Smooth muscle cell (in vitro differentiated cells): ENCODE results near the gene MTCL1. TPM values are rescaled to one million over a fixed set of nuclear protein-coding genes. Genes with fewer than 3 reads are reported as not detected.

Source experiments
- DNase-seq: peaks from one replicate; lab custom pipeline; 2025; ENCODE audit not compliant: unreplicated experiment; lab: John Stamatoyannopoulos, UW
- H2AFZ ChIP-seq: fragments of 200-600 bp; sonication (generic); 2 replicates; pipeline ENCODE4 v1.6.0; 2016; ENCODE audit warnings: antibody characterized with exemption, low read depth, mild to moderate bottlenecking
- H3F3A ChIP-seq: fragments of 200-600 bp; sonication (generic); 2 replicates; pipeline ENCODE4 v1.6.0; 2017; ENCODE audit warnings: antibody characterized with exemption, low read depth
- H3K27ac ChIP-seq: fragments of 200-600 bp; sonication (generic); 2 replicates; pipeline ENCODE4 v1.5.1; 2016; ENCODE audit warnings: low read depth, mild to moderate bottlenecking
- H3K27me3 ChIP-seq: fragments of 200-600 bp; sonication (generic); 2 replicates; pipeline ENCODE4 v1.6.1; 2016; ENCODE audit warnings: low read depth, mild to moderate bottlenecking
- H3K36me3 ChIP-seq: fragments of 200-600 bp; sonication (generic); 2 replicates; pipeline ENCODE4 v1.5.1; 2016; ENCODE audit warnings: low read depth
- H3K4me1 ChIP-seq: fragments of 200-600 bp; sonication (generic); 2 replicates; pipeline ENCODE4 v1.5.1; 2016; ENCODE audit warnings: low read depth
- H3K4me2 ChIP-seq: fragments of 200-600 bp; sonication (generic); 2 replicates; pipeline ENCODE4 v1.6.0; 2016; ENCODE audit warnings: mild to moderate bottlenecking
- H3K4me3 ChIP-seq: fragments of 200-600 bp; sonication (generic); 2 replicates; pipeline ENCODE4 v1.5.1; 2016; ENCODE audit warnings: mild to moderate bottlenecking
- H3K79me2 ChIP-seq: fragments of 200-600 bp; sonication (generic); 2 replicates; pipeline ENCODE4 v1.6.0; 2016; ENCODE audit warnings: low read depth, mild to moderate bottlenecking
- H3K9ac ChIP-seq: fragments of 200-600 bp; sonication (generic); 2 replicates; pipeline ENCODE4 v1.6.0; 2016; ENCODE audit warnings: low read depth
- H3K9me3 ChIP-seq: fragments of 200-600 bp; sonication (generic); replicated peaks from 2 replicates; pipeline ENCODE4 v1.5.1; 2016; ENCODE audit warnings: low read depth
- H4K20me1 ChIP-seq: fragments of 200-600 bp; sonication (generic); 2 replicates; pipeline ENCODE4 v1.6.0; 2016; ENCODE audit warnings: low read depth
- WGBS: methylation state at CpG from one replicate; pipeline ENCODE4 v1.1.7; 2016; ENCODE audit warnings: low lambda C conversion rate; 5-methylcytosine and 5-hydroxymethylcytosine counted together
- polyA plus RNA-seq: library from polyadenylated mRNA; unstranded; fragments of >200 nt; fragmentation: Nextera tagmentation; extraction: Ambion mirVana; gene quantifications from 2 replicates; pipeline ENCODE4 v1.2.1, GENCODE V29; 2016
- total RNA-seq: library from RNA; depleted of rRNA; stranded (reverse); fragments of >200 nt; gene quantifications from 2 replicates; pipeline ENCODE4 v1.2.3, GENCODE V29; 2014
- TF ChIP-seq, protein P1 (sequence below): fragments of 200-600 bp; sonication (generic); IDR thresholded peaks from 2 replicates; pipeline ENCODE4 v1.5.1; 2017; ENCODE audit warnings: borderline replicate concordance, mild to moderate bottlenecking, antibody characterized with exemption; ENCODE audit not compliant: insufficient read depth, poor library complexity, severe bottlenecking

The MTCL1 gene
- total and polyA plus RNA-seq, 2 experiments from 2014 or later, result 5.5 to 15.2 TPM

DNA sequence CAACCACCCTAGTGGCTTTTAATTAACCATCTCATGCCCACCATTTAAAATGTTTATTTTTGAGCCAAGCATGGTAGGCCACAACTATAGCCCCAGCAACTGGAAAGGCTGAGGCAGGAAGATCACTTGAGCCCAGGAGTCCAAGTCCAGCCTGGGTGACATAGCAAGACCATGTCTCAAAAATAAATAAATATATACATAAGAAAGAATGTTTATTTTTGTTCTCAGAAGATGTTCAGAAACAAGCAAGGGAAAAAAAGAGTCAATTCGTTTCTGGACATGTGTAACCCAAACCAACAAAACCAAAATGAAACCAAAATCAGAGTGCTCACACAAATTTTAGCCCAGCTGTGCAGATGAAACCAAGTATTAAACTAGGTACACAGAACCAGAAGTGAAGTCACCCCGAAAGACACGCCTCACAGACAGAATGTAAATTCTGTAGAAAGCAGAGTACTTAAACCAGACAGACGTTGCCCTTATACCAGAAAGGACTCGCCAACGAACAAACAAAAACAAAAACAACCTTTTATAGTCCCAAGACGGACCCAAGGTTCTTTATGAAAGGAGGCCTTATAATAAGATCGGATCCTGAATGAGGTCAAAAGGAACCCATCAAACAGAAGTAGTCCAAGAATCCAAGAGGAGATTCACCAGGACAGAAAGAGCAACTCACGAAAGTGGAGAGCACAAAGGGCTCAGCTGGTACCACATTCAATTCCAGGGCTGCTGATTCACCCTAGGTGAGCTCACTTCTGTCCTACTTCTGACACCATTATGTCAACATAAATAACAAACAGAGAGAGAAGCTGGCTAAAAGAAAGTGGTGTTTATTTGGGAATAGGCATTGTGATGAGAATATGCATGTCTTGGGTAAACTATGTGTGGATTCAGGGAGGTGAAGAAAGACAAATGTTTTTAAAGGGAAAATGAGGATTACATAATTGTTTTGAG is 31.8 kb upstream of the MTCL1 start:
- H3K79me2 ChIP-seq, result no peaks in the 10 kb centered on the region
- H3K36me3 ChIP-seq, result no peaks in the 10 kb centered on the region
- H3F3A ChIP-seq, result no peaks in the 10 kb centered on the region
- TF ChIP-seq, protein P1, sequence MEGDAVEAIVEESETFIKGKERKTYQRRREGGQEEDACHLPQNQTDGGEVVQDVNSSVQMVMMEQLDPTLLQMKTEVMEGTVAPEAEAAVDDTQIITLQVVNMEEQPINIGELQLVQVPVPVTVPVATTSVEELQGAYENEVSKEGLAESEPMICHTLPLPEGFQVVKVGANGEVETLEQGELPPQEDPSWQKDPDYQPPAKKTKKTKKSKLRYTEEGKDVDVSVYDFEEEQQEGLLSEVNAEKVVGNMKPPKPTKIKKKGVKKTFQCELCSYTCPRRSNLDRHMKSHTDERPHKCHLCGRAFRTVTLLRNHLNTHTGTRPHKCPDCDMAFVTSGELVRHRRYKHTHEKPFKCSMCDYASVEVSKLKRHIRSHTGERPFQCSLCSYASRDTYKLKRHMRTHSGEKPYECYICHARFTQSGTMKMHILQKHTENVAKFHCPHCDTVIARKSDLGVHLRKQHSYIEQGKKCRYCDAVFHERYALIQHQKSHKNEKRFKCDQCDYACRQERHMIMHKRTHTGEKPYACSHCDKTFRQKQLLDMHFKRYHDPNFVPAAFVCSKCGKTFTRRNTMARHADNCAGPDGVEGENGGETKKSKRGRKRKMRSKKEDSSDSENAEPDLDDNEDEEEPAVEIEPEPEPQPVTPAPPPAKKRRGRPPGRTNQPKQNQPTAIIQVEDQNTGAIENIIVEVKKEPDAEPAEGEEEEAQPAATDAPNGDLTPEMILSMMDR, result no peak
- no peaks in the 10 kb centered on the region for H3K4me1 ChIP-seq
- H3K4me3 ChIP-seq, result no peak overlapping the region
- H3K4me2 ChIP-seq, result no peak overlapping the region
- 93% methylated on average over 9 of the region's 9 CpGs for WGBS
- DNase-seq, result no peak
- no peaks in the 10 kb centered on the region for H3K27me3 ChIP-seq
- H4K20me1 ChIP-seq, result no peaks in the 10 kb centered on the region
- no peaks in the 10 kb centered on the region for H3K9me3 ChIP-seq
- no peak overlapping the region for H2AFZ ChIP-seq
- H3K27ac ChIP-seq, result no peak overlapping the region
- no peak overlapping the region for H3K9ac ChIP-seq

DNA sequence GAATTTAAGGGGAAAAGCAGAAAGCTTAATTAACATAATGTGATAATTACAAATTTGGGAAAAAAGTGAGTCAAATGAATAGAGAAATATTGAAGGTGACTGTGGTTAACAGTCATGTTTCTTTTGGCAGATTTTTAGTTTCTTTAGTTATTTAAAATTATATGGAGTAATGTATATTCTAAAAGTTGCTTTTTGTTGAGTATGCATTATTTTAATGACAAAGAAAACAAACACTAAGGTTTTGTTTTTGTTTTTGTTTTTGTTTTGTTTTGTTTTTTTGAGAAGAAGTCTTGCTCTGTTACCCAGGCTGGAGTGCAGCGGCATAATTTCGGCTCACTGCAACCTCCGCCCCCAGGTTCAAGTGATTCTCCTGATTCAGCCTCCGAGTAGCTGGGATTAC is 30.3 kb upstream of the MTCL1 start:
- Histone ChIP-seq H3F3A (no peaks in the 10 kb centered on the region), H2AFZ (no peak overlapping the region), H3K4me3 (no peak overlapping the region), H3K36me3 (no peaks in the 10 kb centered on the region), H3K27me3 (no peaks in the 10 kb centered on the region), H3K27ac (no peak overlapping the region), H3K9me3 (no peaks in the 10 kb centered on the region), H4K20me1 (no peaks in the 10 kb centered on the region), H3K79me2 (no peaks in the 10 kb centered on the region), H3K4me1 (no peaks in the 10 kb centered on the region), H3K9ac (no peak overlapping the region), H3K4me2 (no peak overlapping the region)
- DNase-seq, result no peak
- TF ChIP-seq, protein P1, result no peak
- WGBS, result 81% methylated on average over 4 of the region's 4 CpGs

DNA sequence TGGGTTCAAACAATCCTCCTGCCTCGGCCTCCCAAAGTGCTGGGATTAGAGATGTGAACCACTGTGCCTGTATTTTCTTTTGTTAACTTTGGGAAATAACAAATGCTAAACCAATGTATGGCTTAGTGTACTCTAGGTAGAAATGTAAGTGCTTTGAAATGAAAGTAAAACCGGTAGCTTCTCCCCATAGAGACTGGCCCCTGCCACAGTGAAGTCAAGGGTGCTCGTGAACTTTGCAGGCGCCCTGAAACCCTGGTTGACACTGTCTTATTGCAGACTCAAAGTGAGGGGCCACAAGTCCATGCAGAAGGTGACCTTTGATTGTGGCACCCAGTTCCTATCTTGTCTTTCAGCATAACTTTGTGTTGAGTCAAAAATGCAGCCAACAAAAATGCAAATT is 24.2 kb upstream of the MTCL1 start:
- Histone ChIP-seq H2AFZ (no peak overlapping the region), H3K4me1 (peaks cover 9% of the 10 kb centered on the region), H3K36me3 (no peaks in the 10 kb centered on the region), H3K27me3 (no peaks in the 10 kb centered on the region), H4K20me1 (no peaks in the 10 kb centered on the region), H3K9me3 (no peaks in the 10 kb centered on the region), H3K27ac (no peak overlapping the region), H3K4me3 (no peak overlapping the region), H3K4me2 (no peak overlapping the region), H3K9ac (no peak overlapping the region), H3K79me2 (no peaks in the 10 kb centered on the region), H3F3A (no peaks in the 10 kb centered on the region)
- DNase-seq, result no peak
- TF ChIP-seq, protein P1, result no peak
- WGBS, result 92% methylated on average over 4 of the region's 4 CpGs
